Choroid plexus epithelial cell (primary cell): Measurements from ENCODE around the gene SSTR3.

Experiments used
- DNase-seq: peaks from one replicate; pipeline ENCODE4 v3.0.0-alpha.2; 2010; ENCODE audit warnings: low read depth
- H3K4me3 ChIP-seq: 2 replicates; pipeline ENCODE4 v1.5.1; 2011; ENCODE audit warnings: low read depth, mild to moderate bottlenecking, control low read depth, low read length, moderate library complexity
- TF ChIP-seq, protein P1 (sequence below): conservative IDR thresholded peaks from 2 replicates; pipeline ENCODE4 v1.5.1; 2011; ENCODE audit warnings: low read depth, mild to moderate bottlenecking, control low read depth, inconsistent platforms, low read length, moderate library complexity

Gene SSTR3

GRCh38 chr22:37206841-37207821, 5.1 kb downstream of the SSTR3 start:
- H3K4me3 ChIP-seq = no peak overlapping the region
- TF ChIP-seq, protein P1, sequence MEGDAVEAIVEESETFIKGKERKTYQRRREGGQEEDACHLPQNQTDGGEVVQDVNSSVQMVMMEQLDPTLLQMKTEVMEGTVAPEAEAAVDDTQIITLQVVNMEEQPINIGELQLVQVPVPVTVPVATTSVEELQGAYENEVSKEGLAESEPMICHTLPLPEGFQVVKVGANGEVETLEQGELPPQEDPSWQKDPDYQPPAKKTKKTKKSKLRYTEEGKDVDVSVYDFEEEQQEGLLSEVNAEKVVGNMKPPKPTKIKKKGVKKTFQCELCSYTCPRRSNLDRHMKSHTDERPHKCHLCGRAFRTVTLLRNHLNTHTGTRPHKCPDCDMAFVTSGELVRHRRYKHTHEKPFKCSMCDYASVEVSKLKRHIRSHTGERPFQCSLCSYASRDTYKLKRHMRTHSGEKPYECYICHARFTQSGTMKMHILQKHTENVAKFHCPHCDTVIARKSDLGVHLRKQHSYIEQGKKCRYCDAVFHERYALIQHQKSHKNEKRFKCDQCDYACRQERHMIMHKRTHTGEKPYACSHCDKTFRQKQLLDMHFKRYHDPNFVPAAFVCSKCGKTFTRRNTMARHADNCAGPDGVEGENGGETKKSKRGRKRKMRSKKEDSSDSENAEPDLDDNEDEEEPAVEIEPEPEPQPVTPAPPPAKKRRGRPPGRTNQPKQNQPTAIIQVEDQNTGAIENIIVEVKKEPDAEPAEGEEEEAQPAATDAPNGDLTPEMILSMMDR = no peak
- DNase-seq = no peak

GRCh38 chr22:37206118-37206840, 6.0 kb downstream of the SSTR3 start:
- no peak for DNase-seq
- no peak overlapping the region for H3K4me3 ChIP-seq
- TF ChIP-seq, protein P1 = no peak

DNA sequence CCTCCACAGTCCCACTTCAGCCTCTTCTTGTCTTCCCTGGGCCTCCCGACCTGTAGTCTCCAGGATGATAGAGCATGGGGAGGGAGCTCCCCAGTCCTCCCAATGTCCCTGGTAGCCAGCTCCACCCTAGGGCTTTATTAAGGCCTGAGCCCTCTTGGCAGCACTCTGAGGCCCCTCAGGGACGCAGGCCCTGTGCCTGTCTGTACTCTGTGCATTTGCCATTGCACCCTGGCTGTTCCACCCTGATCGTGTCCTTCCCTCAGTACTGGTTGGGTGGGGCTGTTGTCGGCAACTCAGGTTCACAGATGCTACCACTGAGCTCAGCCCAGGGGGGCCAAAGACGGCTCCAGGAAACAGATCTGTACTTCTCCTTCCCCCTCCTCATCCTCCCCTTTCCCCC, 7.2 kb downstream of the SSTR3 start:
- TF ChIP-seq, protein P1 = no peak
- H3K4me3 ChIP-seq = no peak overlapping the region

DNA sequence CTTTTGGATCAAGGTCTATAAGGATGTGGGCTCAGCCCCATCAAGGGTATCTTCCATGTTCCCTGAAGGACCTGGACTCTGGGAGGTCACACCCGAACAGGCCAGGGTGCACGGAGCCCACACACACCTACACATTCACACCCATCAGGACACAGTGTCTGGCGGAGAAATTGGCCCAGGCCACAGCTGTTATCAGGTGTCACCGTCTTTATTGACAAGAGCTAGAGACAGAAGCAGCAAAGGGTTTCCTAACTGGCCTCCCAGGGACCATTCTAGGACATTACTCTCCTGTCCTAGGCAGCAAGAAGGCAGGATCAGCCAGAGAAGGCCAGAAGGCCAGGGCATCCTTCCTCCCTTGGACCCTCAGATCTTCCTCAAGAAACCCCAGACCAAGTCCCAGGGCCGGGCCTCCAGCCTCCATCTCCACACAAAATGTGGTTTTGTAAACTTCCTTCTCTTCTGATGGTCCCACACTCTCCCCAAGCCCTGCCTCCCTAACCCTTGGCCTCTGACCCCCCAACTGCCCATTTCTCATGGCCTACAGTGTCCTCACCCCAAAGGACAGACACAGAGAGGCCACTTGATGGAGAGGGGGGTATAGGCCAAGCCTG, 8.1 kb downstream of the SSTR3 start:
- H3K4me3 ChIP-seq = no peak overlapping the region
- DNase-seq = no peak
- TF ChIP-seq, protein P1 = no peak

More for the DNA sequence above, 7.2 kb downstream of the SSTR3 start:
- DNase-seq = no peak

DNA sequence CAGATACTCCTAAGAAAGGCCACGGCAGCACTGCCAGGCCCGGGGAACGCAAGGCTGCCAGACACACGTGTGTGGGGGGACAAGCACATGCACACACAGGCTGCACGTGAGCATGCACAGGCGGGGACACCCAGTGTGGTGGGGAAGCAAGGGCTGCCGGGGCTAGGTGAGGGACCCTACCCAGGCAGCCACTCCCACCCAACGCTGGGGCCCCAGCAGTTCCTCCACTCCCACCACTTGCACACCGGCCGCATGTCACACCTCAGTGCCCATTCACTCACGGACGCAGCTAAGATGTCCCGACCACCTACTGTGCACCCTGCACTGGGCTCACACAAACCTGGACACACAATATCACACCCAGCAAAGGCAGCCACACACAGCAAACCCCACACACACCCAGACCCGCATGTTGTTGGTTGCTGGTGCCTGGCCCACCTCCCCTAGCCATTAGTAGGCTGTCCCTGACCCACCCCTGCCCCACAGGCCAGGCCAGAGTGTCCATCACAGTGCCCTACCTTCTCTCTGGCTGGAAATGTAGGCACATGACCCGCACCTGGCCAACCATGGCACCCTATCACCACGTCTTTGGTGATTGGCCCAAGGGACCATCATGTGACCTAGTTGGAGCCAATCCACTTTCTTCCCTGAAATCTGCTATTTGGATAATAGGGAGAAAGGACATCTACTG, 8.8 kb downstream of the SSTR3 start:
- H3K4me3 ChIP-seq = no peak overlapping the region
- no peak for DNase-seq
- TF ChIP-seq, protein P1 = no peak

DNA sequence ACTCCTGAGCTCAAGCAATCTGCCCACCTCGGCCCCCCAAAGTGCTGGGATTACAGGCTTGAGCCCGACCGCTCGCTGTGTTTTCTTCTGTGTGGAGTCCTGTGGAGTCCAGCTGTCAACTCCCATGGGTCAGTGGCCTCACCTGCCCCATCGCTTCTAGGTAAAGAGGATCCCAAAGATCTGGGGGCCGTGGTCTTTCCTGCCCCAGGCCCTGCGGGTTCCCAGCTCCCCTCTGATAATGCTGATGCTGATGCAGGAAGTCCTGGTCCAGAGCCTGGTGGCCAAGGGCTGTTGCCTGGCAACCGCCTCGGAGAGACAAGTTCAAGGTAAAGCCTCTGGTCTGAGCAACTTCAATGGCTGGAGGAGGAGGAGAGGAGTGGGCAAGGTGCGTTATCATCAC, 9.6 kb downstream of the SSTR3 start:
- TF ChIP-seq, protein P1 = no peak
- no peak for DNase-seq
- no peak overlapping the region for H3K4me3 ChIP-seq
